IPS DF 19.7 (cell line): ENCODE measurements around the gene MEF2D.

ENCODE experiments used
- DNase-seq: peaks from one replicate; pipeline ENCODE4 v3.0.0-alpha.2; 2013; ENCODE audit warnings: low read depth, low spot score

Gene MEF2D

GRCh38 chr1:156488566-156489165, 11.9 kb downstream of the MEF2D start:
- no peak for DNase-seq

GRCh38 chr1:156487862-156488261, 12.7 kb downstream of the MEF2D start:
- DNase-seq: no peak

GRCh38 chr1:156486421-156487344, 13.9 kb downstream of the MEF2D start:
- no peak for DNase-seq

- DNase-seq: no peak
These were observed 14.6 kb downstream of the MEF2D start for GRCh38 chr1:156485984-156486383.

- no peak for DNase-seq
These were observed 16.0 kb downstream of the MEF2D start for GRCh38 chr1:156484480-156485058.

- no peak for DNase-seq
These were observed 17.2 kb downstream of the MEF2D start for GRCh38 chr1:156483397-156483796.

- no peak for DNase-seq
These were observed 18.3 kb downstream of the MEF2D start for GRCh38 chr1:156482276-156482675.

- no peak for DNase-seq
These were observed 19.0 kb downstream of the MEF2D start for GRCh38 chr1:156481527-156481926.

- no peak for DNase-seq
These were observed 20.0 kb downstream of the MEF2D start for GRCh38 chr1:156480411-156481192.

- DNase-seq: no peak
These were observed 20.6 kb downstream of the MEF2D start for GRCh38 chr1:156480016-156480370.

GRCh38 chr1:156479093-156480015, 21.2 kb downstream of the MEF2D start:
- no peak for DNase-seq

GRCh38 chr1:156478250-156478627, 22.3 kb downstream of the MEF2D start:
- DNase-seq: no peak

- DNase-seq: no peak
These were observed 22.9 kb downstream of the MEF2D start for GRCh38 chr1:156477526-156478249.

- DNase-seq: no peak
These were observed 23.9 kb downstream of the MEF2D start for GRCh38 chr1:156476501-156477298.

GRCh38 chr1:156475568-156476500, 24.7 kb downstream of the MEF2D start:
- no peak for DNase-seq

- DNase-seq: no peak
These were observed 25.6 kb downstream of the MEF2D start for GRCh38 chr1:156474966-156475365.

- DNase-seq: no peak
These were observed 28.8 kb downstream of the MEF2D start for GRCh38 chr1:156471496-156472490.
